K562 treated with DMSO at 1 percent for 12 hours (cell line): ENCODE results near the gene CALCA. TPM values are rescaled to one million over a fixed set of nuclear protein-coding genes. Genes with fewer than 3 reads are reported as not detected.

Experiments
- total RNA-seq: library from RNA; unstranded; fragments of 300-600 nt; gene quantifications from 2 replicates; pipeline ENCODE4 v1.2.3, GENCODE V29; 2022; ENCODE audit not compliant: insufficient read depth

The CALCA gene
- not detected in 2 replicates for total RNA-seq

GRCh38 chr11:14971865-14972580 is at the start of gene CALCA:
TSS of gene CALCA (minus strand) at chr11:14972351. CDS start at chr11:14971192, 1,159 bp downstream.

Other genes with a start within 250 kb of the CALCA start
- 31.4 and 53.2 TPM in 2 replicates for gene CYP2R1, start 80.1 kb downstream of the CALCA start, total RNA-seq
- not detected in 2 replicates for gene CALCB, start 101.2 kb upstream of the CALCA start, total RNA-seq
- gene INSC, start 142.6 kb upstream of the CALCA start, total RNA-seq, result not detected in 2 replicates